Nucleus accumbens (tissue), 56 donors: ENCODE measurements around the gene SERINC4.
"Not testable (repeated sequence)": the region's sequence is repeated elsewhere in the genome, so short reads cannot be mapped to it uniquely, and the experiment has no call there.

Experiments used
- DNase-seq, 56 donors: peaks; one replicate each; lab custom pipeline; 2025; lab: John Stamatoyannopoulos, UW

Gene SERINC4

GRCh38 chr15:43799945-43800285 is at the start of gene SERINC4:
SERINC4 (minus strand) TSS chr15:43800220; CDS start chr15:43799986, 234 bp downstream.
- peak in 1 of 56 donors; percentile 50 for DNase-seq

- no peak for DNase-seq
These were observed 45.4 kb upstream of the SERINC4 start for GRCh38 chr15:43845421-43845820.

GRCh38 chr15:43832485-43832884 is 32.5 kb upstream of the SERINC4 start:
- not testable (repeated sequence) for DNase-seq

- DNase-seq, result not testable (repeated sequence)
These were observed 31.6 kb upstream of the SERINC4 start for GRCh38 chr15:43831519-43832052.

- not testable (repeated sequence) for DNase-seq
These were observed 30.8 kb upstream of the SERINC4 start for GRCh38 chr15:43830691-43831275.

- not testable (repeated sequence) for DNase-seq
These were observed 30.0 kb upstream of the SERINC4 start for GRCh38 chr15:43829951-43830540.

GRCh38 chr15:43828061-43828657 is 28.1 kb upstream of the SERINC4 start:
- no peak for DNase-seq

- peak in 30 of 56 donors; percentile 1 to 59 (median 12) for DNase-seq
These were observed 26.7 kb upstream of the SERINC4 start, which contains the start of gene WDR76 for GRCh38 chr15:43826508-43827341. WDR76 (plus strand) TSS chr15:43827002; CDS start chr15:43827033, 31 bp downstream.

GRCh38 chr15:43826029-43826507 is 26.0 kb upstream of the SERINC4 start:
- no peak for DNase-seq

GRCh38 chr15:43825305-43825704 is 25.3 kb upstream of the SERINC4 start:
- not testable (repeated sequence) for DNase-seq

GRCh38 chr15:43824302-43825246 is 24.6 kb upstream of the SERINC4 start, which contains the start of gene MFAP1:
MFAP1 (minus strand) TSS chr15:43824690; CDS start chr15:43824569, 121 bp downstream.
- DNase-seq, result peak; percentile 29 to 97 (median 90)

GRCh38 chr15:43821505-43821904 is 21.5 kb upstream of the SERINC4 start:
- DNase-seq, result no peak

- not testable (repeated sequence) for DNase-seq
These were observed 15.0 kb upstream of the SERINC4 start for GRCh38 chr15:43815064-43815463.

- DNase-seq, result no peak
These were observed 9.1 kb upstream of the SERINC4 start for GRCh38 chr15:43808960-43809678.

GRCh38 chr15:43808435-43808950 is 8.5 kb upstream of the SERINC4 start:
- DNase-seq, result no peak

- DNase-seq, result not testable (repeated sequence)
These were observed 2.7 kb upstream of the SERINC4 start for GRCh38 chr15:43802676-43803075.

GRCh38 chr15:43800286-43801141 is 494 bp upstream of the SERINC4 start, which contains the start of gene HYPK:
HYPK (plus strand) TSS chr15:43800599; CDS start chr15:43800623, 24 bp downstream.
- DNase-seq, result peak; percentile 32 to 95 (median 90)
